Measurements from ENCODE around the gene ZC3H7A. TPM values are rescaled to one million over a fixed set of nuclear protein-coding genes. Genes with fewer than 3 reads are reported as not detected.
A peak's percentile ranks its signal among the peaks of the same experiment; 100 is the strongest.

ZC3H7A gene
- total RNA-seq, 6 experiments from 2014 or later = 56.5 to 73.0 (median 63.5) TPM

DNA sequence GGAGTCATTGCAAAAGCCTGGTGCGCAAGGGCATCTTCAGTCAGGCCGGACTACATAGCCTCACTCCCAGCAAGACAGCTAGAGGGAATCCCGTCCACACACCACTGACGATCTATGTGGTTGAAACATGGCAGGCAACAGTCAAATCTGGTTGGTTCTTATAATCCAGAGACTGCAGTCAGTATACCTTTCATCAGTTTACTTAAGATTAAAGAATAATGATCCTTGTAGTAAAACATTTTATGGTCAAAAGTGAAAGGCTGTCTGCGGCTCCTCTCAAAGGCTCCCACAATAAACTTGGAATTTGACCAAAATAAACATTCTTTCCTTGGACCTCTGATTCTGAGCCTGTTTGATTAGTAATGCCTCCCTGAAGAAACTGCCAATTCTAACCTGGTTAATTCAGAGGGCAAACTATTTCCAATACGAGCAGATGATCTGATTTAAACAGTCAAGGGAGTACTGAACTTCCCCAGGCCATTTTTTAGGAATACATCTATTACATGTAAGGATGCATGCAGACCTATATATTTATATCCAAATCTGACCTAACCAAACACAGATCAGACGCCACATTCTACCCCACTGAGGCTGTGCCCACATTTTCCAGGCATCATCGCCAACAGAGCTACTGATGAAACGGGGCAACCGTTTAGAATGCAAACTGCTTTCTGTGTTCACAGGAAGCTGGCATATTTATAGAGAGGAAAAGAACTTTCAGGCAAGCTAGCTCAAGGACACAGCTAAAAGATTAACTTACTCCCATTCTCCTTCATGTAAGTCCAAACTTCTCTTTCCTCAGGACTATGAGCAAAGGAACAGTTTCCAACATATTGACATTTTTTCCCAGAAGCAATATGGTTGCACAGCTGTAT is 39.1 kb downstream of the ZC3H7A start:
- Mint-ChIP-seq H3K9me3 (no peaks in the 10 kb centered on the region), H3K4me1 (ENCODE audit: low read depth) (peaks cover 20% of the 10 kb centered on the region), H3K36me3 (ENCODE audit: low read depth) (peaks cover 62% of the 10 kb centered on the region), H3K4me3 (no peak overlapping the region), H3K27me3 (ENCODE audit: insufficient read depth) (peaks cover 4% of the 10 kb centered on the region; the same call in 1 of the 2 replicates), H3K27ac (peak overlapping the region; percentile 45)
- peak; percentile 41 for DNase-seq
- TF ChIP-seq CTCF (IDR thresholded peaks at IDR 0.05) = no peak

DNA sequence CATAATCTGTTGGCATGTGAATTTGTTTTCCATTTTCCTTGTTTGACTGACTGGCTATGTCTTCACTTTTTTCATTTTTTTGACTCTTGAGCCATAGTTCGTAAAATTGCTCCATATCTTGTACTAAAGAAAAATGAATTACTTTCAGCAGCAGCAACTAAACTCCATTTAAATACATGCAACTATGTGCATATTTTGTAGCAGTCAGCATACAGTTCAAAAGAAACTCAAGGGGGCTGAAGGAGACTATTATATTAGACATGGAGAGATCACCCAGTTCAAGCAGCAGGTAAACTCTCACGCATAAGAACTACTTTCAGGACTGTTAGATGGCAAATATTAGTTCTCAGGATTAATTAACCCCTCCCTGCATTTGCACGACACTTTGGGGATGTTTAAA is 40.8 kb downstream of the ZC3H7A start:
- Mint-ChIP-seq H3K4me3 (no peak overlapping the region), H3K27ac (no peak overlapping the region), H3K4me1 (ENCODE audit: low read depth) (peaks cover 20% of the 10 kb centered on the region), H3K9me3 (no peaks in the 10 kb centered on the region), H3K36me3 (ENCODE audit: low read depth) (peaks cover 53% of the 10 kb centered on the region), H3K27me3 (ENCODE audit: insufficient read depth) (peaks cover 4% of the 10 kb centered on the region; the same call in 1 of the 2 replicates)
- TF ChIP-seq CTCF (IDR thresholded peaks at IDR 0.05) = no peak
- DNase-seq = no peak

DNA sequence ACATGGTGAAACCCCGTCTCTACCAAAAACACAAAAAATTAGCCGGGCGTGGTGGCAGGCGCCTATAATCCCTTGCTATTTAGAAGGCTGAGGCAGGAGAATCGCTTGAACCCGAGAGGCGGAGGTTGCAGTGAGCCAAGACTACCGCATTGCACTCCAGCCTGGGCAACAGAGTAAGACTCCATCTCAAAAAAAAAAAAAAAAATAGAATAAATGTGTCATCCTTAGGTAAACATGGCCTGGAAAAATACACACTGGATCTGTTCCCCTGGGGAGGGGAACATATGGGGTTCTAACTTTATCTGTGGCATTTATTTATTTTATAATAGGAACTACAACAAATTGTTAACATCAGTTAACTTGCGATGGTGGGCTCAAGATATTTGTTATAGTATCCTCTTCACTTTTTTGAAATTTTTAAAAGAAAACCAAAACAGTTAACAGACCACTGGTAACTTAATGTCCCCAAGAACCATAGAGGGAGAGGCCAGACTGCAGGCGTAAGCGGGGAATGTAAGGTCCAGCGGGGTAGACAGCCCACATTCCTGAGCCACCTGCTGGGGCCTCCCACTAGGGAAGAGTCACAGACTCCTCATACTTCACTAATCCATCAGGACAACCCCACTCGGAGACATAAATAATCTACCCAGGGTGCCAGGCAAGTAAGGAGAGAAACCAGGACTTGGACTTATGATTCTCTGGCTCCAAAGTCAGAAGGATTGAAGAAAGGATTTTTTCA is 41.9 kb downstream of the ZC3H7A start:
- Mint-ChIP-seq H3K27ac (no peak overlapping the region), H3K4me3 (no peak overlapping the region), H3K36me3 (ENCODE audit: low read depth) (peaks cover 51% of the 10 kb centered on the region), H3K4me1 (ENCODE audit: low read depth) (peaks cover 20% of the 10 kb centered on the region), H3K9me3 (no peaks in the 10 kb centered on the region), H3K27me3 (ENCODE audit: insufficient read depth) (no peaks in the 10 kb centered on the region)
- no peak for DNase-seq
- no peak for TF ChIP-seq CTCF (IDR thresholded peaks at IDR 0.05)

DNA sequence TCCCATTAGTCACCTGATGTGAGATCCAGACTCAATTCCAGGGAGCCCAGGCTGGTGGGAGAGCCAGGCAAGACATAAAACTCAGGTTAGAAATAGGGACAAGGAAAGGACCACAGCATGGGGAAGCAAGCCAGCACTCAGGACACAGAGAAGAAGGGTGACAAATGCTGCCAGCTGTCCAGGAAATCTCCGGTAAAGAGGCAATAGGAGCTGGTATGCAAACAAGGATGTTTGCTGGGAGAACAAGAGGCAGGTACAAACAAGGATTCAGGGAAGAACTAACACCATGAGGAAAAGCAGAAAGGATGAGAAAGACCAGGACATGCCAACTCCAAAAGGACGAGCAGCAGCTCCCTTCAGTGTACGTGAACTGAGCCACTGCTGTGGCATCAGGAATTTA is 44.2 kb downstream of the ZC3H7A start:
- H3K4me1 Mint-ChIP-seq (ENCODE audit: low read depth) = peaks cover 7% of the 10 kb centered on the region
- no peak for DNase-seq
- H3K9me3 Mint-ChIP-seq = no peaks in the 10 kb centered on the region
- no peak for TF ChIP-seq CTCF (IDR thresholded peaks at IDR 0.05)
- H3K27me3 Mint-ChIP-seq (ENCODE audit: insufficient read depth) = no peaks in the 10 kb centered on the region
- no peak overlapping the region for H3K4me3 Mint-ChIP-seq
- H3K27ac Mint-ChIP-seq = no peak overlapping the region
- peaks cover 56% of the 10 kb centered on the region for H3K36me3 Mint-ChIP-seq (ENCODE audit: low read depth)

DNA sequence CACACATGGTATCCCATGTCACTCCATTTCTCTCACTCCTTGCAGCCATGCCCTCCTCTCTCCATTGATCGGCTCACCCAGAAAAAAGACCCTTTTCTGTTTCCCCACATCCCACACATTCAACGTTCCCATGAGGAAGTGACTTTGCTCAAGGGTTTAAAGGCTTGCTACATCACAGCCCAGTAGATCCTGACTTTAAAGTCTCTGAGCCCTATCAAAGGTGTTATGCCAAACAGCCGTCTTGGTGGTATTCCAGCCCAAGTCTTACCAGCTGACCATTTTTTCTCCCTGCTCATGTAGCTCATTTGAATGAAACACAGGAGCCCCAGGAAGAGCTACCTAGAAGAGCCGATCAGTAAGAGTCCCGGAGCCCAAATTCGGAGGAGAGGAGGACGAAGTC is 47.0 kb downstream of the ZC3H7A start:
- Mint-ChIP-seq H3K4me1 (ENCODE audit: low read depth) (no peaks in the 10 kb centered on the region), H3K9me3 (no peaks in the 10 kb centered on the region), H3K27ac (no peak overlapping the region), H3K36me3 (ENCODE audit: low read depth) (peaks cover 46% of the 10 kb centered on the region), H3K27me3 (ENCODE audit: insufficient read depth) (no peaks in the 10 kb centered on the region; the same call in 1 of the 2 replicates), H3K4me3 (no peak overlapping the region)
- no peak for TF ChIP-seq CTCF (IDR thresholded peaks at IDR 0.05)
- DNase-seq = no peak

Data from HFFc6 (cell line).